GM19438 (cell line): ENCODE measurements around the gene GLRX3.

ENCODE experiments used
- ATAC-seq: cut with Tn5 transposase; IDR thresholded peaks from one replicate; pipeline ENCODE4 v1.9.1; 2021; ENCODE audit warnings: low read depth; ENCODE audit not compliant: unreplicated experiment

The GLRX3 gene

DNA sequence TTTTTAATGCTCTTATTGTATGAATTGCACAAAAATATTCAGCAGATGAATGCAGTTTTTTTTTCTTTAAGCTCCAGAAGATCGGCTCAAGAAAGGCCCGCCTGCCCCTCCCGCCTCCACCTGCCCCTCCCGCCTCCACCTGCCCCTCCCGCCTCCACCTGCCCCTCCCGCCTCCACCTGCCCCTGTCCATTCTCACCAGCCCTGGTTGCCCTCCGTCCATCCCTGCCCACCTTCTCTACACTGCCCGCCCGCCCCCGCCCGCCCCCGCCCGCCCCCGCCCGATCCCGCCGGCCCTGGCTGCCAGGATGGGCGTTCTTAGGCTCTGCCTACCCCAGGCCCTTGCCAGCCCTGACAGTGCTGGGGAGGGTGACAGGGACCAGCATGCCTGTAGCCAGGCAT, 67.4 kb downstream of the GLRX3 start:
- ATAC-seq: no peak

DNA sequence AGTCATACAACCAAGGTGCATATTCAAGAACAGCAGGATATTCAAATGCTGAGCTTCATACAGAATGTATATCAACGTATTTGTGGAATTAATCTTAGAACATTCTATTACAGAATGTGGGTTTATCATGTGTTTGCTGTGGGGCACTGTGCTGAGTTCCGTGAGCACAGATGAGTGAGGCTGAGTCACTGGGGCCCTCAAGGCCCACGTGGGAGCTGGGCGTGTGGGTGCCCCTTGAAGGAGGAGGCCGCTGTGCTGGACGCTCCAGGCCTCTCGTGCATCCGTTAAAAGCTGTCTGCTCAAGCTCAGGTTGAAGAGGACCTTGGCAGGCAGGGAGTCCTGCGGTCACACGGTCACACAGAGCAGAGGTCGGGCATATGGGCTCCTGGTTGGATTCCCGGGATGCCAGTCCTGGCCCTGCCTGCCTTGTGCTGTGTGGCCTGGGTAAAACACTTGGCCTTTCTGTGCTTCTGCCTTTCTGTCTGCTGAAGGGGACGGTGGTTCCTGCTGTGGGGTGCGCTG, 70.1 kb downstream of the GLRX3 start:
- ATAC-seq: no peak

DNA sequence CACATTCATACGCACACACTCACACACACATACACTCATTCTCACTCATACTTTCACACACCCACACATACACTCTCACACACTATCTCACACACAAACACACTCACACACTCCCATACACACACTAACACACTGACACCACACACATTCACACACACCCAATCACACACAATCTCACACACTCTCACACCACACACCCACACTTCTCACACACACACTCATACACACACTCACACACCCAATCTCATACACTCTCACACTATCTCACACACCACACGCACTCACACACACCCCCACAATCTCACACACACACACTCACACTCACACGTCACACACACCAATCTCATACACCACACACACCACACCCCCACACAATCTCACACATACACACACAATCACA, 71.0 kb downstream of the GLRX3 start:
- no peak for ATAC-seq

DNA sequence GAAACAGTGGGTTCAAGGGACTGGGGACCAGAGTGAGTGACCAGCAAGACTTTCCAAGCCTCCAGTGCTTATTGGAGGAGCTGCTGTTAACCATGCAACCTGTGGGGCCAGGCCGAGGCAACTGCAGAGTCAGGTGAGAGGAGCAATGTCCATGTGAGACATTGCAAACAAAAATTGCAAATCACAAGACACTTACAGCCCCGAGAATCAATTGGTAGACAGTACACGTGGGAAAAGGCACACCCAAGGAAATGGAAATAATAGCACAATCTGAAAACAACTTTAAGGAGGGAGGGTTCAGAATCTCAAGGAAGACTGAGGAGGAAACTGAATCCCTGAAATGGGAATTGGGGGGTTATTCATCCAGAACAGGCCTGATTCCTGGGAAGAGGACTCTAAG, 72.6 kb downstream of the GLRX3 start:
- ATAC-seq: no peak

DNA sequence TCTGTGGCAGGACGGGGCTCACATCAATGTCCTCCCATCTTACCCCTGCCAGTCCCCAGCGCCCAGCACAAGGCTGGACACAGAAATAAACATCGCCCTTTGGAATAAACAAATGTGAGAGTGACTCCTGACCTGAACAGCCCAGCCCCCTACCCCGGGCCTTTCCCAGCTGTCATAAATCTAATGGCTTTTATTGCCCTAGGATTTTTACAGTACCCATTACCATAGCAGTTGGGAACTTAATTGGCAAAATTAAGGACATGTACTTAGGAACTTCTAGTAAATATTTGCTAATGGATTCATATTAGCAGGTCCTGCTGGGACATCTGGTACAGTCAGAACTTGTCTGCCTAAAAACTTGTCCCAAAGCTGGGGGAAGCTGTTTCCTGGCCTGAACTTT, 76.6 kb downstream of the GLRX3 start:
- ATAC-seq: no peak

DNA sequence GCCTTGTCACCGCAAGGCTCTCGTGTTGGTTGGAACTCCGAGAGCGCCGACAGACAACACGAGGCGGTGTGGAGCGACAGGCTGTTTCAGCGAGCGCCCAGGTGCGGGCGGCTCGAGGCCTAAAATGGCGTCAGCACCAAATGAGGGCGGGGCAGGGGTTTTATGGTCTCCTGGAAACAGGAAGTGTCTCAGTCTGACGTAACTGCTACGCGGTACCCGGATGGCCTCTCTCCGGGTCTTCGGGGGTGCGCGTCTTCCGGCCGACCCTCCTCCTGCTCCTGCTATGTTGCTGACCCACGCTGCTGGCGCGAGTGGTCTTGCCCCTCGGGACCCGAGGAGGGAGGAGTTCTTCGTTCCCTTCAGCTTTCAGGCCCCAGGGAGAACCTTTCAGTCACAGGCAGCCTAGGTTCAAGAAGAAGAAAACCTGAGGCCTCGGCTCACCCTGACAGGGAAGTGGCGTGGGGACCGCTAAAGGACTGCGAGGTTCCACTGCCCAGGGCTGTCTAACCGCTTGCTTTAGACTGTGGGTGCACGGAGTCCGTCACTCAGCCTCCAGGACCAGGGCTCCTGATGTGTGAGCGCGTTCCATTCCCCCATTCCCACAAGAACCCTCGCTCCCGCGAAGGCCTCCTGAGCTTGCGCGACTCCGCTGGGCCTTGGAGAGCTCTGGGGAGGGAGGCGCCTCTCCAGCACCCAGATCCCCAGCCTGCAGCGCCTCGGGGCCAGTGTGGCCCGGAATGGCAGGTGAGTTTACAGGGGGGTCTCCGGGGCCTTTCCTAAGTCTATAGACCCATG, 77.3 kb downstream of the GLRX3 start:
- no peak for ATAC-seq

DNA sequence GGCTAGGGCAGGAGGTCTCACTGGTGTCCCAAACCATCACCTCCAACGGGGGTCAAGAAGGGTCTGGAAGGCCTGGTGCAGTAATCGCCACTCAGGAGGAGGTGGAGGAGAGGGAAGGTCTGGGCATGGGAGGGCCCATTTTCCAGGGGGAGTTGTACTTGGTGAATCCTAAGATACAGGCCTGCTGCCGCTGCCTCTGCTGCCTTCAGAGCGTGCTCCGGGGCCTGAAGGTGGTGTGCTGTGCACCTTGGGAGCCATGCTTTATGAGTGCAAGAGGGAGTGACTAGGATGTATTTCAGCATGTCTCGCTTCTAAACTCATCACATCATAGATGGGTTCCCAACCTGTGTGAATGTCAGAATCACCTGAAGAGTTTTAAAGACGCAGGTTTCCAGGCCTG, 78.2 kb downstream of the GLRX3 start:
- ATAC-seq: no peak

DNA sequence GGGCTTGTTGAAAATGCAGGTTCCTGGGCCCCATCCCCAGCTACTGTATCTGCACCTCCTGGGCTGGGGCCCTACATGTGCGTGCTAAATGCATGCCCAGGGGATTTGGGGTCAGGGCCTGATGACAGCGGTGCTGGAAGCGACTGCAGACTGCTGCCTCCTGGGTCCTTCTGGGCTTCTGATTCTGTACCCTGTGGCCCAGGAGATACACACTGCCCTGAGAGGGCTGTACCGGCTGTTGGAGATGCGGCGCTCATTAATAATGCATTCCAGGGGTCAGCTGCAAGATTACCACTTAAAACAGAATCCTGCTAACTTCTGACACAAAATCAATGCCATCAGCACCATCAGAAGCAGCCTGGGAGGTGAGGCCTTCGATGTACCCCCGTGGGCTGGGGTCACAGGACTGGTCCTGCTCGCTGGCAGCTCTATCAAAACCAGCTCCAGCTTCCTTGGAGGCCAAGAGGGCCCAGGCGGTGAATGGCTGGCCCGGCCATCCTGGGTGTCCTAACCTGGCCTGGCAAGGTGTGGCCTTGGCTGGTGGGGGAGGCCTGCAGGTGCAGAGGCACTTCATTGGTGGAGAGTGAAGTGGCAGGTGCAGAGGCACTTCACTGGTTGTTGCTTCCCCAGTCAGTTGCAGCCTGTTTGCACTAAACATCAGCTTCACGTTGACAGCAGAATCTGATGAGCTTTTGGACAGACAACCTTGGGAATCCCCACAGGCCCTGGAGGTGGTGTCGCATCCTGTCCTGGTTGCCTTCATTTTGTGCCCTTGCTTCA, 79.2 kb downstream of the GLRX3 start:
- ATAC-seq: no peak

DNA sequence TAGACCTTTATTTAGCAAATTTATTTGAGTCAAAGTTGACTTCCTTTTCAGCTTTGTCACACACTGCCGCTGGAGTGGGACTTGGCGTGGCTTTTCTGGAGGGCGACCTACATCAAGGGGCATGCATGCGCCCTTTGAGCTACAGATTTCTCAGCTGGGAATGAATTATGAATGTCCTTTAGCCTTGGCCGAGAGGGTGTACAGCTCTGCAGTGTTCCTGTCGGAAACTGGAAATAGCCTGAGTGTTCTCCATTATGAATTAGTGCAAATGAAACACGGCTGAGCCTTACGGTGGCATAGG, 79.7 kb downstream of the GLRX3 start:
- ATAC-seq: no peak

DNA sequence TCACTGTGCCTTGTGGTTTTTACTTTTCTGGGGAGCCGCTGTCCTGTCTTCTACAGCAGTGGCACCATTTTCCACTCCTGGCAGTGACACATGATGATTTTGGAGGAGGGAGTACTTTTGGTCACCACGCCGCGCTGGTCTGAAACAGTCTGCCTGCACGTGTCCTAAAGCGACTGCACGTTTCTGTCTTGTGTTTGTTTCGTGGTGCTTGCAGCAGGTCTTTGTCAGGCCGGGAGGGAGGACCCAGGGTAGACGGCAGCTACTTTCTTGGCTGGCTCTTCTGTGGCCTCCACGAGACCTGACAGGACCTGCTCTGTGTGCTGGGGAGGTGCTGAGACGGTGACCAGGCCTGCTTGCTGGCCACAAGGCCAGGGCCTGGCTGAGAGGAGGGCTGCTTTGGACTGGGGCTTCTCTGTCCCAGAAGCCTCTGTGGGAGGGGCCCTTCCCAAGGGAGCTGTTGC, 82.0 kb downstream of the GLRX3 start:
- ATAC-seq: no peak

DNA sequence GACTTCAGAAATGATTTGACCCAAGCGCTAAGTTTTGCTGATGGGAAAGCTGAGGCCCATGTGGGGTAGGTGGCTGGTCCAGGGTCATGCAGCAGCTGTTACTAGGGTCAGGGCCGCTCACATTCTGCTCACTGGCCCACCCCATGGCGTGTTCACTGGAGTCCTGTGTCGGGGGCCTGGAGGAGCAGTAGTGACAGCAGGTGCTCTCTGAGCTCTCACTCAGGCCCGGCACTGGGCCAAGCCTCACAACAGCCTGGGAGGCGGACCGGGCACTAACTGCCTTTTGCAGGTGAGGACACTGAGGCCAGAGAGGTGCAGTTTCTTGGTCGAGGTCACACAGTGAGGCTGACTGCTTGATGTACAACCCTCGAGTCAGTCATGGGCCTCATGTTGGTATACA, 82.7 kb downstream of the GLRX3 start:
- no peak for ATAC-seq

DNA sequence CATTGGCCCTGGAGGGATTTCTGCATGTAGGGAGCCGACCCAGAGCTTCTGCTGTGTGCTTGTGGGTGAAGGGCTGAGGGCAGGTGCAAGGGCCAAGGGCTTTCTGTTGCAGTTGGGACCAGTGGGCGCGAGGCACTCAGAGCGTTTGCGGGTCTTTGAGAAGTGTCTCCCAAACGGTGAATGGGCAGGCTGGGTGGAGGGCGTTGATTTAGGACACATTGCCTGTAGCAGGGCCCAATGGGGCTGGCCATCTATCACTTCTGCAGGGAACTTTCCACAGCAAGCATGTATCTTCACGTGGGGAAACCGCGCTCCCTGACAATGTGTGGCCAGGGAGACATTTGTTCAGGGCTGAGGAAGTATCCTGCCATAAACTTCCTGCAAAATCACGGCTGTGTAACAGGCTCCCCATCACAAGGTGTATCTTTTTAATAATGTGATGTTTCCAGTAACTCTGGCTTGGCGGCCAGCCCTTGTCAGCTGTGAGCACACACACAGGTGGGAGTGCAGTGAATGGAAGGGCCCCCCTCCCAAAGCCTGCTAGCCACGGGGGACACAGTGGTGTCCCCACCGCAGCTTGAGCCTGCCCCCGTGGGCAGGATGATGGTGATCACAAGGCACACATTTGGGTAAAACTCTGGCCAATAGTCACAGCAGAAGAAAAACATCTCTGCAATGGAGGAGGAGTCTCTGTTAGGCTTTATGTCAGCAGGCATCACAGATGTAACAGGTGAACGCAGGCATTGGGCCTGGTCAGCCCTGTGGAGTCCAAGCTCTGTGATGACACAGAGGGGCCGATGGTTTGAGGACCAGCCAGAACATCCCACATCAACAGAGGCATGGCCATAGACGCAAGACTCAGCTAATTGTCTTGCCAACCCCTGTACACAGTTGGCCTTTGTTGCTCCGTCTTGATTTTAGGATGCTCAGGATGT, 84.3 kb downstream of the GLRX3 start:
- ATAC-seq: no peak

DNA sequence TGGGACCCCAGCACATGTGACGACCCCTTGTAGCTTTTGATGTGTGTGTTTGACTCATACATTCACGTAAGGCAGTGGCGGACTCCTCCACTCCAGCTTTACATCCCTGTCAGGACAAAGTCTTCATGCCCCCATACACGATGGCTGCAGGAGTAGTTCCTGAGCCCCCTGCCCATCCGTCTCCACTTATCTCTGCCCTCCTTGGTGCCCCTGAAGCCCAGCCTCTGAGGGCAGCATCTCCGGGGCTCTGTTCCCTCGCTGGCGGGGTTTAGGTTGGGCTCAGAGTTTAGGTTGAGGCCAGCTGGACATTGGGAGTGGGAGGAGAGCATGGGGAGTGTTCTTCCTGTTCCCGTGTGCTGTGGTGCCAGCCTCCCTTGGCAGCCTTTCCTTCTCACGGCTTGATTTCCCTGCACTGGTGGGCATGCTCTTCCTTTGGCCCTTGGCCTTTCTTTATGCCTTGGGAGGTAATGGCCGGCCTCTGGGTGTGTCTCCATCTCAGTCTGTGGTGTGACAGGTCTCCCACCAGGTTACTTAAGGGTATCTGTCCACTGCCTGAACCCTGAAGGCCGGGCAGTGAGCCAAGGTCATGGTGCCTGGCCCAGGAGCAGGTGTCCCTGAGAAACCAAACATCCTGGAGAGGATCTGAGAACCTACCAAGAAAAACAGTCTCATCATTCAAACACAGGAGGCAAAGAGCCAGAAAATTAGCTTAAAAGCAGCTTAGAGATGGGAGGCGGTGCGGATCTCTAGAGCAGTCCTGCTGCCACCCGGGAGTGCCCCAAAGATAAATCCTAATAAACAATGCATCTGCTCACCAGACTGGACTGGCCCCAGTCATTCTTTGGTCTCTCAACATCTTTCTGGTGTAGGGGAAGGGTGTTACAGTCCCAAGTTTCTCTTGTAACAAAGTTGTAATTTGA, 85.5 kb downstream of the GLRX3 start:
- ATAC-seq: no peak

DNA sequence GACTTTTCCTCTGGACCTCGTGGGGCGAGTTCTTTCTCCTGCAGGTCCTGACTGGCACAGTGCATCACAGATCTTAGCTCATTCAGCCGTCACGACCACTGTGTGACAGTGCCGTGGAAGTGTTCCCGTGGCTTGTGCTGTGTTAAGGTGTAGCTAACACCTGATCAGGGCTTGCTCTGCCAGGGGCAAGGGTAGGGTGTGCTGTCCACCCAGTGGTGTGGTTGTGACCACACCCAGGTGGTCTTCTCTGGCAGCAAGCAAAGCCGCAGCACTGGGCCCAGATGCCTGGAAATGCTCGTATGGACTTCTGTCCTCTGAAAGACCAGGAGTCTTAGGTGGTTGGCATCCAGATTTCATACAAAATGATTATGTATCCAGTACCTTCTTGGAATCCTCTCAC, 86.2 kb downstream of the GLRX3 start:
- ATAC-seq: no peak

DNA sequence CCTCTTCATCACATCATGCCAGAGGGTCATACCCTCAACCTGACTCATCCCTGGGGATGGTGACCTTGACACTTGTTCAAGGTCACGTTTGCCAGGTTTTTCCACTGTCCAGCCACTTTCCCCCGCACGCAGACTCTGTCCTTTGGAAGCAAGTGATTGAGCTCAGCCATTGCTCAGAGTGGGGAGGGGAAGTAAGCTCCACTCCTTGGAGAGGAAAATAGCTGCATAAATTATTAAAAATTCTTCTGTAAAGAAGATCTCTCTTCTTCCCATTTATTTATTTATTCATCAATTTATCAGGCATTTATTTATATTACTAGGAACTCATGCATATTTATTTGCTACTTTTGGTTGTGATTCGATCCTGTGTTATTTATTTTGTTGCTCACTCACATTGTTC, 88.0 kb downstream of the GLRX3 start:
- no peak for ATAC-seq

DNA sequence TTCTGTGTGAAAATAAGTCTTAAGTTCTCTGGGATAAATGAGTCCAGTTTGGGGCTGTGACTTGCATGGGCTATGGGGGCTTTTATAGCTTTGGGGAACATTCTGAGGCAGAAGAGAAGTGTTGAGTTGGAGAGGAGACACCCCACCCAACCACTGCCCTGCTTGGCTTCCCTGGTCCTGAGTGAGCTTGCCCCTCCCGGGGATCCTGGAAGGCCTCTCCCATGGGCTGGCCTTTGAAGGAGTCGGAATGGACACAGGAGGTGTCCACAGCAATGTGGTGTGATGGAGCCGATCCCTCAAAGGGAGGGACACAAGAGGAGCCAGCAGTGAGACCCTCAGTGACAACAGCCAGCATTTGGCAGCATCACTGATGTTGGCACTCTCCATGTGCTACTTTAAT, 89.8 kb downstream of the GLRX3 start:
- ATAC-seq: no peak

DNA sequence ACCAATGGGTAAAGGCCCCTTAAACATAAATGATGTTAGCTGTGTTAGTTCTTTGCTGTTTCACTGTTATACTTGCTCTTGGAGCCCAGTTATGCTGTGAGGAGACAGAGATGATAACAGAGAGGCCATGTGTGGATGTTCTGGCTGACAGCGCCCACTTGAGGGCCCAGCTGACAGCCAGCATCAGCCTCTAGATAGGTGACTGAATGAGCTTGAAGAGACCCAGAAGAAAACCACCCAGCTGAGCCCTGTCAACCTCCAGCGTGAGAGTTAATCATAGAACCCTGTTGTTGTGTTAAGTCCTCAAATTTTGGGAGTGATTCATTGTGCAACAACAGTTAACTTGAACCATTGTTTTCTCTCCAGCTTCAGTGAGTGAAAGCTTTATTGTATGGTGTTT, 91.7 kb downstream of the GLRX3 start:
- no peak for ATAC-seq
